Measurements from ENCODE around the gene DUSP1.

The DUSP1 gene

DNA sequence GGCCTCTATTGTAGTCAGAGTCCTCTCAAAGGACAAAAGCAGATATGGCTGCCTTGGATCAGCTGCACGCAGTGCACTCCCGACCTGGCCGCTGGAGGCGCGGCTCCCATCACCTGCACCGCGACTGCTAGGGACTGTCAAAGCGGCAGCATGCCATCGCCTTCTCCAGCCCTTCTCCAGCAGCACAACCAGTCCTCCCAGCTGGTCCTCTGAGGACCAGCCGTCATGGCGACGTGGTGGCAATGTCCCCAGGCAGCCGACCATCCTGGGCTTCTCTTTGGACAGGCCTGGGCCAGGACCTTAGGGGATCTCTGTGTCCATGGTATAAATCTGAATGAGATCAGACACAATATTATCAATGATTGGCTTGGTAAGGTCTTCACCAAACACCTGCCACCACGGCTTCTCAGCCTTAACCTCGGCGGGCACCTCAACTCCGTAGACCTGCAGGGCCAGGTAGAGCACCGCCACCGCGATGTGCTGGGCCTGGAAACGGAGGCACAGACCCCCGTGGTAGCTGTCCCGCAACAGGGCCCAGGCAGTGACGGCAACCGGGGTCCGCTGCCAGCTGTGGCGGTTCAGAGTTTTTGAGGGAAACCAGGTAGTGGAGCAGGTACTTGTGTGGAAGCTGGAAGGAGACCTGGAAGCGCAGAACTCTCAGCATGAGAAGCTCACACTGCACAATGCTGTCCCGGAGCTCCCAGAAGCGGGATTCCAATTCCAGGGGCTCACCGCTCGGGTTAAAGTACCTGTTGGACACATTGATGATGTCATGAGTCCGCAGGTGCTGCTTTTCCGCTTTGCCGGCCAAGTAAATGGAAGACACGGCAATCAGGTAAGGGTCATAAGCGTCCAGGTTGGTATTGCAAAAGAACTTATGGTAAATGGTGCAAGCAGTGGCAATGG, 8.5 kb downstream of the DUSP1 start:
- no peak for DNase-seq (ENCODE audit: low spot score)

GRCh38 chr5:172760959-172761358, 10.0 kb downstream of the DUSP1 start:
- no peak for DNase-seq (ENCODE audit: low spot score)

- no peak for DNase-seq (ENCODE audit: low spot score)
Measured at GRCh38 chr5:172760136-172760535, 10.9 kb downstream of the DUSP1 start.

GRCh38 chr5:172758834-172759149, 12.2 kb downstream of the DUSP1 start:
- no peak for DNase-seq (ENCODE audit: low spot score)

DNA sequence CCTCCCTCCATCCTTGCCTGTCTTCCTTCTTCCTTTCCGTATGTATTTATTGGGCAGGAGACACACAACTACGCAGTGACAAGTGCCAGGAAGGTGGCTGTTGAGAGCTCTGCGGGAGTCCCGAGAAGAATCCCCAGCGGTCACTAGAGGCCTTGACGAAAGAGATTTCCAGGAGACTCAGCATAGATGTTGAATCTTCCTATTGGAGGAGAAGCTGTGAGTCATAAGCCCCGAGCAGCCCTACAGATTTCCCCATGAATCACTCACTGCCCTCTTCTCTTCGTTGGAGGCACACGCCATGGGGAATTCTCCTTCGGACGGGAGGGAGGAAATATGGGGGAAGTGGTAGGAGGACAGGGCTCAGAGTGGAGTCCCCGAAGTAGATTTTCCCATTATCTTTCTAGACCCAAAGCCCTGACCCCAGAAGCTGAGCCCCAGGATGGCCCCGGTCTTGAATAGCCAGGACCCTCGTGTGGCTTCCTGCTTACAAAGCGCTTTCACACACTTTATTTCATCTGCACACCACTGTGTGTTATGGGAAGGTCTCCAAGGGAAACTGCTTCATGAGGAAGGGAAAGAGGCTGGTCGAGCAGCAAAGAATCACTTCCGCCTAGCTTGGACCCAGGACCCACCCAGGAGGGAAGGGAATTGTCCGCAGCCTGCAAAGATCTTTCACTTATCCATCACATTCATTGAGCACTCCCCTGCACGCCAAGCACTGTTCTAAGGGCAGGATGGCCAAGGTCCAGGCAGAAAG, 12.7 kb downstream of the DUSP1 start:
- DNase-seq (ENCODE audit: low spot score): no peak

GRCh38 chr5:172757394-172758010, 13.5 kb downstream of the DUSP1 start:
- no peak for DNase-seq (ENCODE audit: low spot score)

GRCh38 chr5:172756764-172757393, 14.1 kb downstream of the DUSP1 start:
- DNase-seq (ENCODE audit: low spot score): no peak

DNA sequence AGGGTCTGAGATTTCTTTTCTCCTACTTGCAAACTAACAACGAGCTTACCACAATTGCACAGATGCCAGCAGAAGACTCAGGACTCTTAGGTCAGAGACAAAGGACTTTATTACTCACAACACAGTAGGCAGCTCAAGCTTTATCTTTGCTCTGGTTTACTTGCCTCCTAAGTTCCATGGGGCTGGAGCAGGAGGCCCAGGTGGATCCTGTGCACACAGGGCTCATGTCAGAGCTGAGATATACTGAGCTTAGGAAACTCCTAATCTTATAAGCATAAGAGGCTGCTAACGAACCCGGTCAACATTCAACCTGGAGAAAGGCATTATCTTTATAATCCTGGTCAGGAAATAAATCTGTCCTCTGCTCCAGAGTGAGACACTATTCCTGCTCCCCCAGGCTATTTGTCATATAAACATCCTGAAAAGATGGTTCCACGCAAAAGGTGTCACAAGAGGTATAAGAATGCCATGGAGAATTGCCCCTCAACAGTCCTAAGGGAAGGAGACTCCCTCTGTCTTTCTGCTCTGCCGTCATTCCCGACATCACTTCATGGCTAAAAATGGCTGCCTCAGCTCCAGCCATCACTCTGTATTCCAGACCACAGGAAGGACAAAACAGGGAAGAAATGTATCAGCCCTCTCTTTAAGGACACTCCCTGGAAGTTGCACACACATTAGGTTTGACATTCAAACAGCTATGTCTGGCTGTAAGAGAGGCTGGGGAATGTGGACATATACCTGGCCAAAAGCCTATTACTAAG, 16.2 kb downstream of the DUSP1 start:
- no peak for DNase-seq (ENCODE audit: low spot score)

GRCh38 chr5:172753101-172753500, 17.9 kb downstream of the DUSP1 start:
- DNase-seq (ENCODE audit: low spot score): no peak

DNA sequence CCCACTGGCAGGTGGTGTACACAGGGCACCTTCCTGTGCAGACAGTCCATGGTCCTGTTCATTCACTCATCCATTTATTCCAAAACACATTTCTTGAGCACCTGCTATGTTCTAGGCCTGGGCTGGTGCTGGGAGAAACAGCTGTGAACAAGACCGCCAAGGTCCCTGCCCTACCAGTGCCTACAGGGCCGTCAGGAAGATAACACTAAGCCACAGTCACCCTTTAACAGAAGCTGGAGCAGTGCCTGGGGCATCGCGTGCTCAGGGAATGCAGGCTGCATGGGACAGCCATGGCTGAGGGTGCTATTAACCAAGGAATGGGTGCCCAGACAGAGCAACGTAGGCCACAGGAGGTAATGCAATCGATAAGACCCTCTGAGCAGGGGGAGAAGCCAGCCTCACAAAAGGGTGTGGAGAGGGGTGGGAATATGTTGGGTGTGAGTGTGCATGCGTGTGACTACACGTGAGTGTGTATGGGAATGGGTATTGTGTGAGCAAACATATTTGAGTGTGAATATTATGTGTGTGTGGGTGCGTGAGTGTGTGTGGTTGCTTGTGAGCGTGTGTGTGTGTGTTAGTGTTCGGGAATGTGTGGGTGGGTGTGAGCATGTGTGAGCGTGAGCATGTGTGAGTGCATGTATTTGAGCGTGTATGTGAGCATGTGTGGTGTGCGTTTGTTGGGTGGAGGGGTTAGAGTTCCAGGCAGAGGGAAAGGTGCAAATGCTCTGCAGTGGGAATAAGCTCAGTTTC, 19.1 kb downstream of the DUSP1 start:
- DNase-seq (ENCODE audit: low spot score): no peak

GRCh38 chr5:172749881-172750633, 20.9 kb downstream of the DUSP1 start:
- no peak for DNase-seq (ENCODE audit: low spot score)

DNA sequence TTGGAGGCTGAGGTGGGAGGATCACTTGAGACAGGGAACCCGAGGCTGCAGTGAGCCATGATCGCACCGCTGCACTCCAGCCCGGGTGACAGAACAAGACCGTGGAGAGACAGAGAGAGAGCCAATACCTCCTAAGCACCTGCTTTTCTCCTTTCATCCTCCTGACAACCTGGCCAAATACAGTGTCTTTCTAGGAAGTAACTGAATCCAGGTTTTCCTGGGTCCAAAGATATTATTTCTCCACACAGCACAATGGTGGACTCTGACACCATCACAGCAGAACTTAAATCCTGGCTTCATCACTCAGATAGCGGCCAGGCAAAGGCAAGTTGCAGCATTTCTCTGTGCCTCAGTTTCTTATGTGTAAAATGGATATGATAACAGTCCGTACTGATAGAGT, 21.9 kb downstream of the DUSP1 start:
- DNase-seq (ENCODE audit: low spot score): no peak

- DNase-seq (ENCODE audit: low spot score): no peak
Measured at GRCh38 chr5:172748341-172748843, 22.6 kb downstream of the DUSP1 start.

DNA sequence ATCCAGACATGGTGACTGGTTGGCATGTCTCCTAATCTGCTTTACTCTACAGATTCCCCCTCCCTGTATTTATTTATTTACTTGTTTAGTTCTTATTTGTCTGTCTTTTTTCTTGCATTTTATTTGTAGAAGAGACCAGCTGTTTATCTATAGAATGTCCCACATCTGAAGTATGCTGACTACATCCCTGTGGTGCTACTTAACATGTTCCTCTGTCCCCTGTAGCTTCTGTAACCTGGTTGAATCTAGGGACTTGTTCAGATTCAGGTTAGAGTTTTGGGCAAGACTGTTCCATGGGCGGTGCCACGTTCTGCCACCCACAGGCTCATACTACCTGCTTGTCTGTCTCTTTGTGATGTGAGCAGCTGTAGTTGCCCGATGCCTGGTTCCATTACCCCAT, 23.5 kb downstream of the DUSP1 start:
- DNase-seq (ENCODE audit: low spot score): no peak

GRCh38 chr5:172746725-172747124, 24.3 kb downstream of the DUSP1 start:
- no peak for DNase-seq (ENCODE audit: low spot score)

GRCh38 chr5:172745838-172746237, 25.2 kb downstream of the DUSP1 start:
- no peak for DNase-seq (ENCODE audit: low spot score)

- DNase-seq (ENCODE audit: low spot score): no peak
Measured at GRCh38 chr5:172745406-172745805, 25.6 kb downstream of the DUSP1 start.

DNA sequence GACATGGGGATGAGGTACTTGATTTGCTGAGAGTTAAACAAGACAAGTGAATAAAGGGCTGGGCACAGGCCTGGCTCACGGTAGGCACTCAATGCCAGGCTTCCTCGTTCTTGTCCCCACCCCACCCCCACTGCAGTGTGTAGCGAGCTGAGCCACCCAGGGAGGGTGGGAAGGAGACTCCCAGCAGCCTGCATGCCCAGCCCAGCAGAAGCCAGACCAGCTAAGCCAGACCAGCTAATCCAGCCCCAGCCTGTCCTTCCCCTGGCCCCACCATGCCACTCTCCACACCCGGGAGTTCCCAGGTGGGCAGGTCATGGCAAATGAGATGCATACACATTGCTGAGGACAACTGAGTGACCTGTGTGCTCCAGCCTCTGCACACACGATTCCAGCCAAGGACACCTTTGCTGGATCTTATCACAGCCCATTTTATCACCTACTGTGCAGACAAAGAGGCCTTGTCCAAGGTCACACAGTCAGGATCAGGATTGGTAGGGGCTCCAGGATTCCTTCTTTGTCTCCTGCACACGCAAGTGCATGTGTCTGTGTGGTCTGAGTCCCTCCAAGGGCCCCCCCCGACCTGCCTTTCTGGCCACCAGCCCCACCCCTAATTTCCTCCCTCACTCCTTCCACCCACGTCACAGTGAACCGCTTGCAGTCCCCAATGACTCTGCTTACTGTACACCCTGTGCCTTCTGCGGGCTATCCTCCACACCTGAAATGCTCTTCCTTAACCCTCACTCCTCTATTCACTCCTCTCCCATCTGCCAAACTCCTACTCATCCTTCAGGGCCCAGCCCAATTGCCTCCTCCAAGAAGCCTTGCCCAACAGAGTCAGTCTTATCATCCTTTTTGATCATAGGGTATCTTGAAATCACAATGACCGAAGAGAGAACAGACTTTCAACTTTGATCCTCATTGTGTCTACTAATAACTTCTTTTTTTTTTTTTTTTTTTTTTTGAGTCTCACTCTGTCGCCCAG, 26.6 kb downstream of the DUSP1 start:
- no peak for DNase-seq (ENCODE audit: low spot score)

All from SW480 (cell line).